Measurements from ENCODE around the gene PAFAH2.

The PAFAH2 gene

GRCh38 chr1:25929016-25929415, 68.8 kb downstream of the PAFAH2 start:
- DNase-seq (ENCODE audit: low spot score): no peak

DNA sequence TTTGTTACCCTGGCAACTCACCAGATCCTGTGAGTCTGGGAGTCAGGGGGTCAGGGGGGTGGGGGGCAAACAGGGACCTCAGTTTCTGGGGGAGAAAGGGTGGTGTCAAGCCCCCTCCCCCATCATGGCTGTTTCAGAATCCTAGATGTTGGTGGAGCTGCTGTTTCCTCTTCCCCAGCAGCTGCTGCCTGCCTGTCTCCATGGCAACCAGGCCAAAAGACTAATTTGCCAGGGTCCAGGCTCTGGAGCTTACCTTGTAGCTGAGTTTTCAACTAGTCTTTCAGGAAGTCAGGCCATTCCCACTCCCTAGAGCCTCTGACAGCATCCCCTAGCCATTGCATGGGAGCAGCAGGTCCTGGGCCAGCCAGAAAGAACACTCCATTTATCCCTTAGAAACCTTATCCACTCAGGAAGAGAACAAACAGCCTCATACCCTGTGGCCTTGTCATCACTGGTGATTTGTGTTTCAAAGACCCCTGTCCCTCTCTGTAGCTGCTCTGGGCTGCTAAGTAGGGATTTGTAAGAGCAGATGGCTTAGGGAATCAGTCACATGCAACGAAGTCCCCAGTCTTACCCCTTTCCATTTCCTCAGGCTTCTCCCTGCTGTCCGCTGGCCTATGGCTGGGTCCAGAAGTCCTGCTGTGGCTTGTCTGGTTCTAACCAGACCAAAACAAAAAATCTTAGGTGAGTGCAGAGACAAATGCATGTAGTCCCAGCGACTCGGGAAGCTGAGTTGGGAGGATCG, 70.2 kb downstream of the PAFAH2 start:
- DNase-seq (ENCODE audit: low spot score): peak; percentile 85

GRCh38 chr1:25926731-25927496, 70.9 kb downstream of the PAFAH2 start:
- DNase-seq (ENCODE audit: low spot score): peak; percentile 68

DNA sequence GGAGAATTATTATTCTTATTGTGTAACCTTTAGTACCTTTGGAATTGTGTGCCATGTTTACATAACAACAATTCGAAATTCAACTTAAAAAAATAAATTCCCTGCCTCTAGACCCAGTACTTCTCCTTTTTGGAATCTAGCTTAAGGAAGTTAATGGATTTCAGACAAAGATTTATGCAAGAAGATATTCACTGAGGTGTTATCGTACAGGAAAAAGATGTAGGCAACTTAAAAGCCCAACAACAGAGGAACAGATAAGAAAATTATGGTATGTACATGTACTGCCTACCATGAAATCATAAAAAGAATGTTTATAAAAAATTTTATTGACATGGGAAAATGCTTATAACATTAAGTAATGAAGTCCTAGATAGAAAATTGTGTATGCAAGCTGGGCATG, 73.4 kb downstream of the PAFAH2 start:
- DNase-seq (ENCODE audit: low spot score): no peak

DNA sequence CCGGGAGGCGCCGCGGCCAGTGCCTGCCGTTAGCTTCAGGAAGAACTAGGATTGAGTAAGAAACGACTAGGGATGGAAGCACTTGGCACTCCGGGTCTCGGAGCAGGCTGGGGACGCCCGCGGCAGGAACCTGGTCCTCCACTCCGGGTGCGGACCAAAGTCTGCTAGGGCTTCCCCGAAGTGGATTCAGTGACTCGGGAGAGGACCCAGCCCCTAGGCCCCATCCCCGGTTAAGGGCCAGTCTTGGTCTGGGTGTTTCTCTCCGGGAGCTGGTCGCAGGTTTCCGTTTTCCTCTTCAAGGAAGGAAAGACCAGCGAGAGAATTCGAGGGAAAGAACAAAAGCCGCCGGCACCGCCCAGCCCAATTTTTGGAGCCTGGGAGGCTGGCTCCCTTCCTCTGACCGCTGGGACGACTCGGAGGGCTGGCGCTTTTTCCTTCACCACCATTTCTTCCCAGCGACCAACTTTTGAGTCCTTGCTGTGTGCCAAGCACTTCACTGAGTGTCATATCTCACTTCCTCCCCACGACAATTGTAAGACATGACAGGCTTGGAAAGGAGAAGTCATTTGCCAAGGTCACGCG, 74.8 kb downstream of the PAFAH2 start:
- DNase-seq (ENCODE audit: low spot score): peak; percentile 73

DNA sequence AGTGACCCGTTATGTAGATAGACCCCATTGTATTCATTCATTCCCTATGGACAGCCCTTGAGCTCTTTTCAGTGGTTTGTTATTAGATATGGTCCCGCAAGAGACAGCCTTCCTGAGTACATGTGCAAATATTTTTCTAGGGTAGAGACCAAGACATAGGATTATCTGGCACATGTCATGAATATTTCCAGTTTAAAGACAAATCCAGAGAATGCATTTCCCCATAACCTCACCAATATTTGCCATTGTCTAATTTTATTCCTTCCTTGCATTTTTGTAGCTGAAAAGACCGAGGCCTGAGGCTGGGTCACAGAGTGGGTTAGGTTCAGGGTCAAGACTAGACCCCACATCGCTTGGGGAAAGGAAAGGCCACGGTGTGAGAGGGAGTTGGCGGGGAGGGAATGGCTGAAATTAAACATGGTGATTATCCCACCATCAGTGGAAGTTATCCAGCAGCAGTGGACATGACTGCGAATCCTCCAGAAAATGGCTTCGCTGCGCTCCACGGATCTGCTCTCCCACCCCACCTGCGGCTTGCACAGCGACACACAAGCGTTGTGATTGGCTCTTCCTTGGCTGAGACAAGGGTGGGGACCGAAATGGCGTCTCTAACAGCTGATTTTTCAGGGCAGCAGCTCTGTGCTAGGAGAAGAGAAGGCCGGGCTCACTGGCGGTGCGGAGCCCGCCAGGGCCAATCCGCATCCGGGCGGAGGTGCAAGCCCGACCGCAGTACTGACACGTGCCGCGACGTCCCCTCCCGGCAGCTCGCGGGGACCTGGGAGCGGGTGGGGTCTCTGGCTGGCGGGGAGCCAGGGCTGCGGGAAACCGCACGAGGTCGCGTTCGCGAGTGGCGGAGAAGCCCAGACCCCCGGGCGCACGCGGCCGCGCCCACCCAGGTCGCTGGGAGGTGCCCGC, 75.5 kb downstream of the PAFAH2 start:
- peak; percentile 91 for DNase-seq (ENCODE audit: low spot score)

GRCh38 chr1:25918615-25919014, 79.2 kb downstream of the PAFAH2 start:
- no peak for DNase-seq (ENCODE audit: low spot score)

- no peak for DNase-seq (ENCODE audit: low spot score)
These were observed 79.9 kb downstream of the PAFAH2 start for GRCh38 chr1:25917996-25918395.

DNA sequence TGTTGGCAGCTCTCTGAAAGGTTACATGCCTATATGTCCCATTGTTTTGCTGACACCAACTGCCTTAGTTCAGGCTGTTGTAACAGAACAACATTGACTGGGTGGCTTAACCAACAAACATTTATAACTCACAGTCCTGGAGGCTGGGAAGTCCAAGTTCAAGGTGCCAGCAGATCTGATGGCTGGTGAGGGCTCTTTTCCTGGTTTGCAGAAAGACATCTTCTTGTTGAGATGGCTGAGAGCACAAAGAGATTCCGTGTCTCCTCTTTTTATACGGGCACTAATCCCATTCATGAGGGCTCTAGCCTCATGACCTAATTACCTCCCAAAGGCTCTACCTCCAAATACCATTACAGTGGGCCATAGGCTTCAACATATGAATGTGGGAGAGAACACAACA, 81.4 kb downstream of the PAFAH2 start:
- no peak for DNase-seq (ENCODE audit: low spot score)

GRCh38 chr1:25914074-25914995, 83.5 kb downstream of the PAFAH2 start:
- no peak for DNase-seq (ENCODE audit: low spot score)

DNA sequence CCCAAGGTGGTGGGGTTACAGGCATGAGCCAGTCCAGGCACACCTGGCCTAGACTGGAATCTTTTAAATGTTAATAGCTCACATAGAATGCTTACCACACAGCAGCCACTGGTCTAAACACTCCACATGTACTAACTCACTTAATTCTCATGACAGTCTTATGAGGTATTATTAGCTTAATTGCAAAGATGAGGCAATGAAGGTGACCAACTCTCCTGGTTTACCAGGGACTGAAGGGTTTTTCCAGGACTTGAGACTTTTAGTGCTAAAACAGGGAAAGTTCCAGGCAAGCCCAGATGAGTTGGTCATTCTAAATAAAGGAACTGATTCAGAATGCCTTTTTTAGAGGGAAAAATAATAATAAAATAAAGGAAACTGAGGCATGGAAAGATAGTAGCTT, 84.7 kb downstream of the PAFAH2 start:
- no peak for DNase-seq (ENCODE audit: low spot score)

- no peak for DNase-seq (ENCODE audit: low spot score)
These were observed 85.6 kb downstream of the PAFAH2 start for GRCh38 chr1:25912076-25912831.

- no peak for DNase-seq (ENCODE audit: low spot score)
These were observed 86.7 kb downstream of the PAFAH2 start for GRCh38 chr1:25911162-25911561.

All from cerebellar cortex (tissue), 1 donor.